Natural killer cell treated with Interleukin-12 subunit alpha and Interleukin-12 subunit beta and Interleukin-15 and Interleukin-18, amount 100 ng/mL, for 72 hours (primary cell): ENCODE measurements around the gene CLCN5. TPM values are rescaled to one million over a fixed set of nuclear protein-coding genes. Genes with fewer than 3 reads are reported as not detected.

Experiments used
- total RNA-seq, 2 donors: library from RNA; stranded (reverse); gene quantifications; one replicate each; pipeline ENCODE4 v1.2.3, GENCODE V29; 2022

Gene CLCN5
- total RNA-seq, 2 donors from 2014 or later, result 3.8 to 6.2 TPM

Other genes with a start within 250 kb of the CLCN5 start
- not detected for gene PAGE1, start 226.6 kb upstream of the CLCN5 start, total RNA-seq
- not detected for gene PAGE4, start 93.3 kb upstream of the CLCN5 start, total RNA-seq
- under 1 TPM; 0.81 to 1.00 TPM for gene USP27X, start 43.1 kb upstream of the CLCN5 start, total RNA-seq